ENCODE results near the gene PLVAP. TPM values are rescaled to one million over a fixed set of nuclear protein-coding genes. Genes with fewer than 3 reads are reported as not detected.
"Not testable (repeated sequence)": the region's sequence is repeated elsewhere in the genome, so short reads cannot be mapped to it uniquely, and the experiment has no call there.

Gene PLVAP
- total RNA-seq, 1 donor from 2014 or later: 0.95 TPM

GRCh38 chr19:17370026-17370587 lies 7.0 kb downstream of the PLVAP start:
- peaks cover 2% of the 10 kb centered on the region for H3K27me3 ChIP-seq (ENCODE audit: insufficient read depth, low read length)
- H4K20me1 ChIP-seq (ENCODE audit: insufficient read depth, low read length): no peaks in the 10 kb centered on the region
- H2AFZ ChIP-seq (ENCODE audit: low read depth, low read length): no peak overlapping the region
- TF ChIP-seq EZH2 (IDR thresholded peaks at IDR 0.05; ENCODE audit: insufficient read depth, low read length) (no peak), CTCF (IDR thresholded peaks at IDR 0.05; ENCODE audit: insufficient read depth, low read depth, low read length) (no peak)
- no peaks in the 10 kb centered on the region for H3K9me3 ChIP-seq (ENCODE audit: insufficient read depth, low read depth, low read length)
- peak; percentile 6 for DNase-seq (ENCODE audit: low read depth)
- no peaks in the 10 kb centered on the region for H3K4me1 ChIP-seq (ENCODE audit: insufficient read depth, low read length)
- Mint-ChIP-seq H3K27me3 (ENCODE audit: low read depth, unreplicated experiment) (peaks cover 17% of the 10 kb centered on the region), H3K9me3 (ENCODE audit: unreplicated experiment) (no peaks in the 10 kb centered on the region), H3K36me3 (ENCODE audit: low read depth, unreplicated experiment) (peaks cover 2% of the 10 kb centered on the region), H3K27ac (ENCODE audit: unreplicated experiment) (no peak overlapping the region), H3K4me3 (ENCODE audit: unreplicated experiment) (no peak overlapping the region), H3K4me1 (ENCODE audit: low read depth, unreplicated experiment) (no peaks in the 10 kb centered on the region)
- no peak overlapping the region for H3K4me3 ChIP-seq (ENCODE audit: insufficient read depth, low read depth, low read length)
- no peak overlapping the region for H3K4me2 ChIP-seq (ENCODE audit: low read length)
- no peak overlapping the region for H3K9ac ChIP-seq (ENCODE audit: low read length)
- FAIRE-seq: no peak
- H3K79me2 ChIP-seq (ENCODE audit: insufficient read depth, low read length): no peaks in the 10 kb centered on the region
- no peak overlapping the region for H3K27ac ChIP-seq (ENCODE audit: low read depth, low read length)
- H3K36me3 ChIP-seq (ENCODE audit: insufficient read depth, low read length): no peaks in the 10 kb centered on the region

- TF ChIP-seq EZH2 (IDR thresholded peaks at IDR 0.05; ENCODE audit: insufficient read depth, low read length) (no peak), CTCF (IDR thresholded peaks at IDR 0.05; ENCODE audit: insufficient read depth, low read depth, low read length) (no peak)
- Histone ChIP-seq H3K9ac (ENCODE audit: low read length) (no peak overlapping the region), H3K27me3 (ENCODE audit: insufficient read depth, low read length) (peaks cover 2% of the 10 kb centered on the region), H4K20me1 (ENCODE audit: insufficient read depth, low read length) (no peaks in the 10 kb centered on the region), H2AFZ (ENCODE audit: low read depth, low read length) (no peak overlapping the region), H3K36me3 (ENCODE audit: insufficient read depth, low read length) (no peaks in the 10 kb centered on the region), H3K27ac (ENCODE audit: low read depth, low read length) (no peak overlapping the region), H3K4me1 (ENCODE audit: insufficient read depth, low read length) (no peaks in the 10 kb centered on the region), H3K79me2 (ENCODE audit: insufficient read depth, low read length) (no peaks in the 10 kb centered on the region), H3K4me3 (ENCODE audit: insufficient read depth, low read depth, low read length) (no peak overlapping the region), H3K4me2 (ENCODE audit: low read length) (no peak overlapping the region), H3K9me3 (ENCODE audit: insufficient read depth, low read depth, low read length) (no peaks in the 10 kb centered on the region)
- H3K27ac Mint-ChIP-seq (ENCODE audit: unreplicated experiment): no peak overlapping the region
- H3K36me3 Mint-ChIP-seq (ENCODE audit: low read depth, unreplicated experiment): peaks cover 10% of the 10 kb centered on the region
- DNase-seq (ENCODE audit: low read depth) (no peak), FAIRE-seq (no peak)
- peaks cover 2% of the 10 kb centered on the region for H3K9me3 Mint-ChIP-seq (ENCODE audit: unreplicated experiment)
- H3K4me1 Mint-ChIP-seq (ENCODE audit: low read depth, unreplicated experiment): no peaks in the 10 kb centered on the region
- H3K4me3 Mint-ChIP-seq (ENCODE audit: unreplicated experiment): no peak overlapping the region
- peaks cover 33% of the 10 kb centered on the region for H3K27me3 Mint-ChIP-seq (ENCODE audit: low read depth, unreplicated experiment)
Observed at GRCh38 chr19:17365361-17365760, 11.8 kb downstream of the PLVAP start.

DNA sequence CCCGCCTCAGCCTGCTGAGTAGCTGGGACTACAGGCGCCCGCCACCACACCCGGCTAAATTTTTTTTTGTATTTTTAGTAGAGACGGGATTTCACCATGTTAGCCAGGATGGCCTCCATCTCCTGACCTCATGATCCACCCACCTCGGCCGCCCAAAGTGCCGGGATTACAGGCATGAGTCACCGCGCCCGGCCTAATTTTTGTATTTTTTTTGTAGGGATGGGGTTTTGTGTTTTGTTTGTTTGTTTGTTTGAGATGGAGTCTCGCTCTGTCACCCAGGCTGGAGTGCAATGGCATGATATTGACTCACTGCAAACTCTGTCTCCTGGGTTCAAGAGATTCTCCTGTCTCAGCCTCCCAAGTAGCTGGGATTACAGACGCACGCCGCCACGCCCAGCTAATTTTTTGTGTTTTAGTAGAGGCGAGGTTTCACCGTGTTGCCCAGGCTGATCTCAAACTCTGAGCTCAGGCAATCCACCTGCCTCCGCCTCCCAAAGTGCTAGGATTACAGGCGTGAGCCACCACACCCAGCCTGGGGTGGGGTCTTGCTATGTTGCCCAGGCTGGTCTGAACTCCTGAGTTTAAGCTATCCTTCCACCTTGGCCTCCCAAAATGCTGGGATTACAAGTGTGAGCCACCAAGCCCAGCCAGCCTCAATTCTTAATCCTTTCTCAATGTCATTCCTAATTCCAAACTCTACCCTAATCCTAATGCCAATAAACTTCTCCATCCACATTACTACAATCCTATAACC lies 13.1 kb downstream of the PLVAP start:
- not testable (repeated sequence) for H3K9me3 Mint-ChIP-seq (ENCODE audit: unreplicated experiment); H3K9me3 ChIP-seq (ENCODE audit: insufficient read depth, low read depth, low read length); H3K36me3 ChIP-seq (ENCODE audit: insufficient read depth, low read length); H3K4me3 ChIP-seq (ENCODE audit: insufficient read depth, low read depth, low read length); H3K9ac ChIP-seq (ENCODE audit: low read length); H3K27ac ChIP-seq (ENCODE audit: low read depth, low read length); H3K4me1 ChIP-seq (ENCODE audit: insufficient read depth, low read length); FAIRE-seq; H3K27me3 ChIP-seq (ENCODE audit: insufficient read depth, low read length); H2AFZ ChIP-seq (ENCODE audit: low read depth, low read length); H3K79me2 ChIP-seq (ENCODE audit: insufficient read depth, low read length); H4K20me1 ChIP-seq (ENCODE audit: insufficient read depth, low read length); H3K27ac Mint-ChIP-seq (ENCODE audit: unreplicated experiment); H3K4me3 Mint-ChIP-seq (ENCODE audit: unreplicated experiment); DNase-seq (ENCODE audit: low read depth); H3K4me2 ChIP-seq (ENCODE audit: low read length); H3K4me1 Mint-ChIP-seq (ENCODE audit: low read depth, unreplicated experiment)
- peaks cover 38% of the 10 kb centered on the region for H3K27me3 Mint-ChIP-seq (ENCODE audit: low read depth, unreplicated experiment)
- H3K36me3 Mint-ChIP-seq (ENCODE audit: low read depth, unreplicated experiment): peaks cover 10% of the 10 kb centered on the region
